A549 (cell line): ENCODE measurements around the gene MIB2. TPM values are rescaled to one million over a fixed set of nuclear protein-coding genes. Genes with fewer than 3 reads are reported as not detected.

Experiments used
- ATAC-seq, 2 experiments: fragments of 200-7000 bp in 1 of 2; fragments of >200 bp in 1 of 2; cut with Nextera tagmentation in 1 of 2; cut with Tn5 transposase in 1 of 2; 3 replicates each; pipeline versions ENCODE4 v1.8.0 to v1.9.1; 2018 to 2020; ENCODE audit warnings: mild to moderate bottlenecking in 1 of 2, moderate library complexity in 1 of 2
- CTCF ChIA-PET: fragments of 300-600 bp; sonication (Branson Sonifier 250); formaldehyde crosslinking; extraction: SDS; loops from one replicate; lab custom pipeline; 2021; ENCODE audit warnings: antibody characterized with exemption, inconsistent platforms; lab: Yijun Ruan, JAX
- POLR2A ChIA-PET: fragments of 350-600 bp; formaldehyde crosslinking; extraction: SDS; loops from one replicate; lab custom pipeline; 2021; ENCODE audit warnings: antibody characterized with exemption, inconsistent platforms; lab: Yijun Ruan, JAX
- DNase-seq, 2 experiments: peaks; one replicate each; pipeline versions ENCODE4 v3.0.0 to v3.0.0-alpha.2; 2011 to 2016; ENCODE audit warnings: low read depth in 1 of 2, low spot score in 1 of 2
- FAIRE-seq: peaks from 2 replicates; lab custom pipeline; 2011; peaks lifted over from hg19 to GRCh38; lab: Jason Lieb, UNC
- H3K27ac ChIP-seq, 2 experiments: fragments of >200 bp; sonication (Bioruptor Twin); formaldehyde crosslinking; 3 replicates each; pipeline ENCODE4 v1.5.1; 2016 to 2017
- H3K4me1 ChIP-seq: fragments of >200 bp; sonication (Bioruptor Twin); formaldehyde crosslinking; 3 replicates; pipeline ENCODE4 v1.6.1; 2016
- H3K4me2 ChIP-seq: fragments of >200 bp; sonication (Bioruptor Twin); formaldehyde crosslinking; 3 replicates; pipeline ENCODE4 v1.6.1; 2016
- H3K4me3 ChIP-seq: fragments of >200 bp; sonication (Bioruptor Twin); formaldehyde crosslinking; 3 replicates; pipeline ENCODE4 v1.5.1; 2016
- H3K9me3 ChIP-seq: fragments of >200 bp; sonication (Bioruptor Twin); formaldehyde crosslinking; 3 replicates; pipeline ENCODE4 v1.6.1; 2016
- ATOH8 ChIP-seq: fragments of 250-450 bp; sonication (Bioruptor Pico); IDR thresholded peaks from 2 replicates; pipeline ENCODE4 v1.5.0; 2020; ENCODE audit warnings: low read depth, mild to moderate bottlenecking, moderate library complexity
- CBX2 ChIP-seq: fragments of 200-600 bp; sonication (generic); IDR thresholded peaks from 2 replicates; pipeline ENCODE4 v1.6.1; 2016; ENCODE audit warnings: low read depth, mild to moderate bottlenecking, borderline replicate concordance
- CHD2 ChIP-seq: fragments of 150-350 bp; IDR thresholded peaks from 2 replicates; pipeline ENCODE4 v1.6.1; 2014; ENCODE audit warnings: low read length; ENCODE audit not compliant: partially characterized antibody
- EHF ChIP-seq: fragments of 250-450 bp; sonication (Bioruptor Pico); IDR thresholded peaks from 2 replicates; pipeline ENCODE4 v1.5.0; 2020; ENCODE audit warnings: mild to moderate bottlenecking
- EHMT2 ChIP-seq: fragments of 200-600 bp; sonication (generic); IDR thresholded peaks from 2 replicates; pipeline ENCODE4 v1.6.1; 2016; ENCODE audit warnings: antibody characterized with exemption, low read depth, mild to moderate bottlenecking, moderate library complexity
- GATA3 ChIP-seq: IDR thresholded peaks from 2 replicates; pipeline ENCODE4 v1.6.1; 2012; ENCODE audit warnings: borderline replicate concordance
- HDAC2 ChIP-seq: fragments of 200-600 bp; sonication (generic); IDR thresholded peaks from 2 replicates; pipeline ENCODE4 v1.6.1; 2016
- HEYL ChIP-seq: fragments of 250-450 bp; sonication (Bioruptor Pico); IDR thresholded peaks from 2 replicates; pipeline ENCODE4 v1.8.0; 2021; ENCODE audit warnings: mild to moderate bottlenecking, moderate library complexity
- HOXB13 ChIP-seq: fragments of 250-450 bp; sonication (Bioruptor Pico); IDR thresholded peaks from 2 replicates; pipeline ENCODE4 v1.5.0; 2020; ENCODE audit warnings: low read depth, mild to moderate bottlenecking, moderate library complexity
- JUN ChIP-seq, 2 experiments: fragments of >200 bp; sonication (Bioruptor Twin); formaldehyde crosslinking; IDR thresholded peaks; 2 replicates in 1 of 2; 3 replicates in 1 of 2; pipeline ENCODE4 v1.6.1; 2016 to 2017
- KDM1A ChIP-seq: fragments of 200-600 bp; sonication (generic); IDR thresholded peaks from 2 replicates; pipeline ENCODE4 v1.6.1; 2016; ENCODE audit warnings: low read depth, mild to moderate bottlenecking
- KDM5A ChIP-seq: fragments of 200-600 bp; sonication (generic); IDR thresholded peaks from 2 replicates; pipeline ENCODE4 v1.6.1; 2016; ENCODE audit warnings: antibody characterized with exemption, mild to moderate bottlenecking
- MAZ ChIP-seq: fragments of 150-350 bp; IDR thresholded peaks from 2 replicates; pipeline ENCODE4 v1.6.1; 2014; ENCODE audit warnings: antibody characterized with exemption, low read depth, low read length, borderline replicate concordance
- NFE2L2 ChIP-seq: fragments of 150-350 bp; conservative IDR thresholded peaks from 2 replicates; pipeline ENCODE4 v1.6.1; 2014; ENCODE audit warnings: low read length
- NPAS2 ChIP-seq: fragments of 250-450 bp; sonication (Bioruptor Pico); IDR thresholded peaks from 2 replicates; pipeline ENCODE4 v1.8.0; 2022; ENCODE audit warnings: mild to moderate bottlenecking, moderate library complexity, borderline replicate concordance
- PHF8 ChIP-seq: fragments of 200-600 bp; sonication (generic); IDR thresholded peaks from 2 replicates; pipeline ENCODE4 v1.6.1; 2016; ENCODE audit warnings: low read depth, mild to moderate bottlenecking, antibody characterized with exemption, moderate library complexity, borderline replicate concordance
- RARB ChIP-seq: fragments of 250-450 bp; sonication (Bioruptor Pico); IDR thresholded peaks from 2 replicates; pipeline ENCODE4 v1.8.0; 2021; ENCODE audit warnings: mild to moderate bottlenecking, moderate library complexity
- RCOR1 ChIP-seq: fragments of 150-350 bp; IDR thresholded peaks from 2 replicates; pipeline ENCODE4 v1.6.1; 2014; ENCODE audit warnings: antibody characterized with exemption, low read length, low read depth
- RNF2 ChIP-seq: fragments of 200-600 bp; sonication (generic); IDR thresholded peaks from 2 replicates; pipeline ENCODE4 v1.6.1; 2016; ENCODE audit warnings: low read depth, mild to moderate bottlenecking, antibody characterized with exemption, moderate library complexity, borderline replicate concordance
- SREBF2 ChIP-seq: fragments of 450-650 bp; IDR thresholded peaks from 2 replicates; pipeline ENCODE4 v1.6.1; 2014; ENCODE audit warnings: mild to moderate bottlenecking, moderate library complexity
- TFCP2L1 ChIP-seq: fragments of 250-450 bp; sonication (Bioruptor Pico); IDR thresholded peaks from 2 replicates; pipeline ENCODE4 v1.5.0; 2021; ENCODE audit warnings: mild to moderate bottlenecking
- TP53 ChIP-seq: fragments of 250-450 bp; sonication (Bioruptor Pico); IDR thresholded peaks from 2 replicates; pipeline ENCODE4 v1.5.0; 2021; ENCODE audit warnings: mild to moderate bottlenecking, moderate library complexity
- ZFP36 ChIP-seq: fragments of 450-650 bp; IDR thresholded peaks from 2 replicates; pipeline ENCODE4 v1.6.1; 2014; ENCODE audit warnings: borderline replicate concordance; ENCODE audit not compliant: partially characterized antibody
- ZSCAN20 ChIP-seq: fragments of 250-450 bp; sonication (Bioruptor Pico); IDR thresholded peaks from 2 replicates; pipeline ENCODE4 v1.8.0; 2022; ENCODE audit warnings: mild to moderate bottlenecking, moderate library complexity
- WGBS: methylation state at CpG from one replicate; pipeline ENCODE4 v1.1.6; 2017; ENCODE audit errors: missing lambda C conversion rate; 5-methylcytosine and 5-hydroxymethylcytosine counted together
- polyA plus RNA-seq, 4 experiments: library from polyadenylated mRNA; depleted of rRNA in 3 of 4; stranded (reverse); fragments of >200 nt; fragmentation: RNase III in 1 of 4; extraction: RNeasy Plus Mini Kit Qiagen cat#74134 plus additional on column Dnase treatment in 1 of 4; gene quantifications; 2 replicates in 3 of 4; 3 replicates in 1 of 4; pipeline ENCODE4 v1.2.3, GENCODE V29; 2011 to 2017
- TF ChIP-seq, protein P1 (sequence below): IDR thresholded peaks from 2 replicates; pipeline ENCODE4 v1.6.1; 2012; ENCODE audit warnings: low read depth, borderline replicate concordance

The MIB2 gene
- polyA plus RNA-seq, 2 of the 4 experiments (the other 2 are of a cell fraction) = 5.1 to 20.0 TPM

- CTCF ChIA-PET = no interaction called here
- no peak for TF ChIP-seq KDM5A
- no peak for TF ChIP-seq CHD2
- TF ChIP-seq PHF8 = no peak
- no peak for TF ChIP-seq RNF2
- no peak for TF ChIP-seq HEYL (CRISPR knock-in tag)
- TF ChIP-seq ZSCAN20 (CRISPR knock-in tag) = no peak
- no peak for TF ChIP-seq JUN (IDR thresholded peaks at IDR 0.05)
- TF ChIP-seq SREBF2 = no peak
- TF ChIP-seq, all 56 proteins: peak for 0
- H3K27ac ChIP-seq = no peak overlapping the region
- H3K9me3 ChIP-seq = no peaks in the 10 kb centered on the region
- POLR2A ChIA-PET = no interaction called here
- H3K4me2 ChIP-seq = no peak overlapping the region
- DNase-seq (no peak), ATAC-seq (no peak), FAIRE-seq (no peak)
- H3K4me3 ChIP-seq = no peak overlapping the region
- H3K4me1 ChIP-seq = no peaks in the 10 kb centered on the region
- 67% methylated on average over 8 of the region's 8 CpGs for WGBS
These were observed 10.5 kb downstream of the MIB2 start for GRCh38 chr1:1625824-1626206.

DNA sequence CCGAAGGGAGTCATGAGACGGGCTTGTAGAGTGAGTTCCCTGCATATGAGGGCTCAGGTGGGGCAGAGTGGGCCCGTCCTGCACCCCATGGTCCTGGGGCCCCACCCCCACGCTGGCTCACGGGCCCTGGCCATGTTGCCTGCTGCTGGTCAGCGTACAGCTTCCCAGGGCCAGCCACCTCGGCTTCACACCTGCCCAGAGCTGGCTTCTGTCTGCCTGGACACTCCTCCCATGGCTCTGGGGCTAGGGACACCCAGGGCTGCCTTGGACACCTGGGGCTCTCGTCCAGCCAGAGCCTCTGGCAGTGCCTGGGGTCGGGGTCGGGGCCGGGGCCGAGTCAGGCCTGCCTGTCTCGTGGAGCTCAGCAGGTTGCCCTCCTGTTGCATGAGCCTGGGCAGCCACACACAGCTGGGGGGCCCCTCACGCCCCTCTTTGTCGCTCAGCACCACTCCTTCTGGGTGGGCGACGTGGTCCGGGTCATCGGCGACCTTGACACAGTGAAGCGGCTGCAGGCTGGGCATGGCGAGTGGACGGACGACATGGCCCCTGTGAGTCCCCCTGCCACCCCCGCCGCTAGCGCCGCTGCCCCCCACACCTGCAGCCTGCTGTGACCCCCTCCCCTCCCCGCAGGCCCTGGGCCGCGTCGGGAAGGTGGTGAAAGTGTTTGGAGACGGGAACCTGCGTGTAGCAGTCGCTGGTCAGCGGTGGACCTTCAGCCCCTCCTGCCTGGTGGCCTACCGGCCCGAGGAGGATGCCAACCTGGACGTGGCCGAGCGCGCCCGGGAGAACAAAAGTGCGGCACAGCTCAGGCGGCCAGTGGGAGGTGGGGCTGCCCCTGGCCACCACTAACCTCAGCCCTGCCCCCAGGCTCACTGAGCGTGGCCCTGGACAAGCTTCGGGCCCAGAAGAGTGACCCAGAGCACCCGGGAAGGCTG lies 11.2 kb downstream of the MIB2 start:
- no peaks in the 10 kb centered on the region for H3K9me3 ChIP-seq
- CTCF ChIA-PET = no interaction called here
- H3K4me3 ChIP-seq = no peak overlapping the region
- 77% methylated on average over 24 of the region's 48 CpGs for WGBS
- TF ChIP-seq NPAS2 (CRISPR knock-in tag) = no peak
- no peak for TF ChIP-seq TP53
- TF ChIP-seq ZFP36 = no peak
- TF ChIP-seq HDAC2 = no peak
- TF ChIP-seq NFE2L2 = no peak
- no peak for TF ChIP-seq HOXB13 (CRISPR knock-in tag)
- TF ChIP-seq MAZ = no peak
- TF ChIP-seq PHF8 = no peak
- no peak for TF ChIP-seq EHMT2
- TF ChIP-seq ATOH8 = no peak
- TF ChIP-seq RCOR1 = no peak
- TF ChIP-seq CBX2 = no peak
- TF ChIP-seq KDM1A = no peak
- TF ChIP-seq GATA3 = no peak
- no peak for TF ChIP-seq ZSCAN20 (CRISPR knock-in tag)
- TF ChIP-seq, protein P1, sequence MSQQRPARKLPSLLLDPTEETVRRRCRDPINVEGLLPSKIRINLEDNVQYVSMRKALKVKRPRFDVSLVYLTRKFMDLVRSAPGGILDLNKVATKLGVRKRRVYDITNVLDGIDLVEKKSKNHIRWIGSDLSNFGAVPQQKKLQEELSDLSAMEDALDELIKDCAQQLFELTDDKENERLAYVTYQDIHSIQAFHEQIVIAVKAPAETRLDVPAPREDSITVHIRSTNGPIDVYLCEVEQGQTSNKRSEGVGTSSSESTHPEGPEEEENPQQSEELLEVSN = no peak
- no peak for TF ChIP-seq RARB (CRISPR knock-in tag)
- no peak for TF ChIP-seq EHF (CRISPR knock-in tag)
- TF ChIP-seq TFCP2L1 = no peak
- TF ChIP-seq, all 56 proteins: peak for 0
- FAIRE-seq = no peak
- no peak overlapping the region for H3K27ac ChIP-seq
- H3K4me2 ChIP-seq = no peak overlapping the region
- DNase-seq = no peak
- H3K4me1 ChIP-seq = no peaks in the 10 kb centered on the region
- POLR2A ChIA-PET = no interaction called here
- no peak for ATAC-seq
